GM12878 (cell line): ENCODE results near the gene MYCBP2. TPM values are rescaled to one million over a fixed set of nuclear protein-coding genes. Genes with fewer than 3 reads are reported as not detected.

ENCODE experiments used
- ATAC-seq: fragments of 200-7000 bp; cut with Tn5 transposase; 3 replicates; pipeline ENCODE4 v1.9.1; 2020; ENCODE audit warnings: mild to moderate bottlenecking, moderate library complexity
- BruUV-seq: library from RNA; stranded (reverse); fragments of 400-500 nt; replicated peaks from 2 replicates; lab custom pipeline; 2021; lab: Mats Ljungman, UMichigan
- CTCF ChIA-PET: fragments of 300-600 bp; sonication (Branson Sonifier 250); formaldehyde crosslinking; extraction: SDS; loops from one replicate; lab custom pipeline; 2021; ENCODE audit warnings: inconsistent platforms; lab: Yijun Ruan, JAX
- POLR2A ChIA-PET: fragments of 350-600 bp; formaldehyde crosslinking; extraction: SDS; loops from one replicate; lab custom pipeline; 2021; ENCODE audit warnings: inconsistent platforms; lab: Charles Lee
- RAD21 ChIA-PET: fragments of 300-600 bp; sonication (Branson Sonifier 250); formaldehyde crosslinking; loops from one replicate; lab custom pipeline; 2023; ENCODE audit warnings: antibody characterized with exemption; ENCODE audit not compliant: unreplicated experiment; lab: Charles Lee
- SMC1A ChIA-PET: fragments of 300-600 bp; sonication (Branson Sonifier 250); formaldehyde crosslinking; loops from one replicate; lab custom pipeline; 2023; ENCODE audit not compliant: unreplicated experiment, uncharacterized antibody; lab: Charles Lee
- DNase-seq: peaks from one replicate; pipeline ENCODE4 v3.0.0-alpha.2; 2011; ENCODE audit warnings: low read depth, low spot score
- FAIRE-seq: peaks from 3 replicates; lab custom pipeline; 2011; peaks lifted over from hg19 to GRCh38; lab: Jason Lieb, UNC
- H2AFZ ChIP-seq: 2 replicates; pipeline ENCODE4 v1.6.0; 2011; ENCODE audit warnings: low read depth, low read length, control low read depth; ENCODE audit not compliant: control insufficient read depth
- H3K27ac ChIP-seq: 2 replicates; pipeline ENCODE4 v1.5.1; 2011; ENCODE audit warnings: control low read depth; ENCODE audit not compliant: control insufficient read depth, insufficient read depth
- H3K27me3 ChIP-seq, 2 experiments: replicated peaks in 1 of 2; 2 replicates each; pipeline versions ENCODE4 v1.6.0 to v1.6.1; 2011; ENCODE audit warnings: low read length in 1 of 2; ENCODE audit not compliant: control insufficient read depth in 2 of 2, insufficient read depth in 2 of 2
- H3K36me3 ChIP-seq, 2 experiments: 2 replicates each; pipeline ENCODE4 v1.5.1; 2011; ENCODE audit warnings: low read length in 1 of 2; ENCODE audit not compliant: control insufficient read depth in 2 of 2, insufficient read depth in 2 of 2
- H3K4me1 ChIP-seq: 2 replicates; pipeline ENCODE4 v1.6.1; 2011; ENCODE audit warnings: mild to moderate bottlenecking, low read length, moderate library complexity, mixed read lengths; ENCODE audit not compliant: control insufficient read depth, insufficient read depth
- H3K4me2 ChIP-seq: 2 replicates; pipeline ENCODE4 v1.6.0; 2011; ENCODE audit warnings: control low read depth; ENCODE audit not compliant: control insufficient read depth, insufficient read depth
- H3K4me3 ChIP-seq: fragments of 200-600 bp; sonication (generic); 2 replicates; pipeline ENCODE4 v1.5.1; 2016
- H3K79me2 ChIP-seq: 2 replicates; pipeline ENCODE4 v1.6.0; 2011; ENCODE audit warnings: low read length; ENCODE audit not compliant: control insufficient read depth, insufficient read depth
- H3K9ac ChIP-seq: 2 replicates; pipeline ENCODE4 v1.8.0; 2011; ENCODE audit warnings: low read length, control low read depth, mixed read lengths; ENCODE audit not compliant: control insufficient read depth, insufficient read depth
- H3K9me3 ChIP-seq: replicated peaks from 3 replicates; pipeline ENCODE4 v1.5.1; 2011; ENCODE audit warnings: mild to moderate bottlenecking, low read length; ENCODE audit not compliant: control insufficient read depth, insufficient read depth
- H4K20me1 ChIP-seq: 2 replicates; pipeline ENCODE4 v1.6.0; 2011; ENCODE audit not compliant: control insufficient read depth, insufficient read depth
- CBX5 ChIP-seq: sonication (generic); IDR thresholded peaks from 2 replicates; pipeline ENCODE4 v1.6.1; 2016; ENCODE audit warnings: low read depth, moderate library complexity, mild to moderate bottlenecking, inconsistent platforms
- CEBPB ChIP-seq, 2 experiments: fragments of 150-350 bp in 1 of 2; IDR thresholded peaks; 2 replicates each; pipeline ENCODE4 v1.6.1; 2012 to 2014; ENCODE audit warnings: low read depth in 2 of 2, low read length in 2 of 2, borderline replicate concordance in 1 of 2, inconsistent platforms in 1 of 2
- E4F1 ChIP-seq: fragments of 450-650 bp; IDR thresholded peaks from 2 replicates; pipeline ENCODE4 v1.6.1; 2018; ENCODE audit warnings: borderline replicate concordance, mild to moderate bottlenecking; ENCODE audit not compliant: partially characterized antibody
- GABPA ChIP-seq: IDR thresholded peaks from 2 replicates; pipeline ENCODE4 v1.6.1; 2014; ENCODE audit warnings: antibody characterized with exemption, low read depth, mild to moderate bottlenecking, inconsistent platforms
- HDAC2 ChIP-seq: fragments of 200-600 bp; sonication (generic); IDR thresholded peaks from 2 replicates; pipeline ENCODE4 v1.6.1; 2017
- IKZF2 ChIP-seq, 2 experiments: fragments of 450-650 bp; IDR thresholded peaks; 2 replicates each; pipeline ENCODE4 v1.6.1; 2017; ENCODE audit warnings: mild to moderate bottlenecking in 2 of 2, moderate library complexity in 2 of 2
- PML ChIP-seq: IDR thresholded peaks from 2 replicates; pipeline ENCODE4 v1.6.1; 2012; ENCODE audit warnings: low read length, inconsistent platforms
- POU2F2 ChIP-seq: IDR thresholded peaks from 3 replicates; pipeline ENCODE4 v1.6.1; 2011; ENCODE audit warnings: low read depth, mild to moderate bottlenecking, low read length, borderline replicate concordance
- RELB ChIP-seq: fragments of 450-650 bp; IDR thresholded peaks from 2 replicates; pipeline ENCODE4 v1.6.1; 2017; ENCODE audit warnings: low read depth, mild to moderate bottlenecking, moderate library complexity
- SIX5 ChIP-seq: IDR thresholded peaks from 2 replicates; pipeline ENCODE4 v1.6.1; 2011; ENCODE audit warnings: mild to moderate bottlenecking, low read depth, low read length, moderate library complexity; ENCODE audit not compliant: severe bottlenecking
- SMAD5 ChIP-seq: IDR thresholded peaks from 2 replicates; pipeline ENCODE4 v1.6.1; 2016; ENCODE audit warnings: antibody characterized with exemption, low read depth
- YY1 ChIP-seq: IDR thresholded peaks from 2 replicates; pipeline ENCODE4 v1.6.1; 2011; ENCODE audit warnings: low read depth, mild to moderate bottlenecking, low read length
- ZBTB40 ChIP-seq: fragments of 450-650 bp; IDR thresholded peaks from 2 replicates; pipeline ENCODE4 v1.6.1; 2016; ENCODE audit warnings: mild to moderate bottlenecking, moderate library complexity, borderline replicate concordance
- WGBS: methylation state at CpG from one replicate; pipeline ENCODE4 v1.1.6; 2016; ENCODE audit warnings: low lambda C conversion rate; ENCODE audit not compliant: insufficient replicate concordance, insufficient coverage; ENCODE audit errors: missing lambda C conversion rate; 5-methylcytosine and 5-hydroxymethylcytosine counted together
- in situ Hi-C: fragments of 300-500 bp; cut with MboI; formaldehyde crosslinking; loops from 9 replicates; pipeline ENCODE4 v1.14.3; 2018; ENCODE audit warnings: mixed read lengths
- intact Hi-C: fragments of 100-400 bp; cut with micrococcal nuclease; formaldehyde crosslinking; loops from one replicate; pipeline ENCODE4 v1.14.2; 2022; ENCODE audit not compliant: unreplicated experiment
- polyA plus RNA-seq, 11 experiments: library from polyadenylated mRNA; depleted of rRNA in 4 of 11; unstranded in 6 of 11; stranded (reverse) in 5 of 11; fragments of >200 nt; fragmentation: Nextera tagmentation in 4 of 11; fragmentation: Illumina TruSeq in 1 of 11; extraction: Ambion mirVana in 4 of 11; extraction: Trizol in 1 of 11; gene quantifications; 1 replicate in 1 of 11; 2 replicates in 10 of 11; pipeline versions ENCODE4 v1.2.1 to v1.2.3, GENCODE V29; 2011 to 2016; ENCODE audit warnings: inconsistent platforms in 2 of 11, missing spikeins in 2 of 11, low read depth in 1 of 11
- total RNA-seq, 4 experiments: library from RNA; depleted of rRNA in 3 of 4; stranded (reverse); fragments of >200 nt in 3 of 4; fragmentation: Illumina TruSeq in 1 of 4; extraction: Trizol in 1 of 4; gene quantifications; 2 replicates each; pipeline versions ENCODE4 v1.2.1 to v1.2.3, GENCODE V29; 2013 to 2021

The MYCBP2 gene
- total and polyA plus RNA-seq, 10 of the 15 experiments (the other 5 are each of a cell fraction or from before 2014, with no cell fraction given) = 51.9 to 152 (median 98.2) TPM

GRCh38 chr13:77345150-77345780 is 18.4 kb upstream of the MYCBP2 start (continued):
- peak; percentile 91; the same call in 1 of the 2 replicates for TF ChIP-seq RELB

- POLR2A ChIA-PET = interaction anchor here (1.0 to 2.6 kb wide), 3 partner anchors 11 to 86 kb away, joined by 3 to 9 read pairs (median 4); no protein-coding TSS in a partner anchor
- WGBS = 100% methylated on average over 4 of the region's 4 CpGs
- no peak for TF ChIP-seq YY1
- TF ChIP-seq SMAD5 = no peak
- TF ChIP-seq CBX5 = no peak
- TF ChIP-seq CEBPB (IDR thresholded peaks at IDR 0.05; ENCODE audit: borderline replicate concordance in 1 of 2, low read depth in 2 of 2, low read length in 2 of 2) = no peak
- TF ChIP-seq E4F1 = no peak
- TF ChIP-seq HDAC2 = no peak
- no peak for TF ChIP-seq ZBTB40
- TF ChIP-seq SIX5 = no peak
- TF ChIP-seq POU2F2 = no peak
- TF ChIP-seq PML = no peak
- no peak for TF ChIP-seq GABPA
- TF ChIP-seq IKZF2 (IDR thresholded peaks at IDR 0.05) = no peak
These were observed 16.9 kb upstream of the MYCBP2 start for GRCh38 chr13:77343841-77344240.

More at GRCh38 chr13:77343841-77344240, 16.9 kb upstream of the MYCBP2 start:
- FAIRE-seq = no peak
- CTCF ChIA-PET = interaction anchor here (0.8 to 1.4 kb wide), 2 partner anchors 25 to 86 kb away, joined by 4 read pairs; no protein-coding TSS in a partner anchor
- Histone ChIP-seq H3K9ac (no peak overlapping the region), H2AFZ (no peak overlapping the region), H3K9me3 (no peaks in the 10 kb centered on the region; the same call in 2 of the 3 replicates), H3K4me2 (no peak overlapping the region), H3K79me2 (no peaks in the 10 kb centered on the region), H3K27me3 (no peaks in the 10 kb centered on the region), H3K36me3 (no peaks in the 10 kb centered on the region), H3K4me1 (peaks cover 26% of the 10 kb centered on the region), H4K20me1 (no peaks in the 10 kb centered on the region), H3K4me3 (no peak overlapping the region), H3K27ac (no peak overlapping the region)
- no peak for ATAC-seq
- DNase-seq = no peak
- in situ Hi-C loops (no loop called here), intact Hi-C loops (loop anchor here (2.0 kb wide), 1 partner anchor 17 kb away; the partner anchor contains the start of gene MYCBP2)
- SMC1A ChIA-PET = interaction anchor here (0.6 to 2.8 kb wide), 11 partner anchors 8 to 135 kb away, joined by 3 to 34 read pairs (median 4); partner anchors contain the start of gene MYCBP2
- BruUV-seq = no TSS peak
- RAD21 ChIA-PET = interaction anchor here (1.0 to 1.5 kb wide), 5 partner anchors 30 to 134 kb away, joined by 3 to 6 read pairs (median 4); no protein-coding TSS in a partner anchor
